GM19397 (cell line): ENCODE data around the gene POFUT2.

Experiments
- ATAC-seq: cut with Tn5 transposase; IDR thresholded peaks from one replicate; pipeline ENCODE4 v1.9.1; 2021; ENCODE audit warnings: mild to moderate bottlenecking, moderate library complexity; ENCODE audit not compliant: unreplicated experiment

POFUT2 gene

GRCh38 chr21:45299026-45299863, 11.6 kb upstream of the POFUT2 start:
- no peak for ATAC-seq

DNA sequence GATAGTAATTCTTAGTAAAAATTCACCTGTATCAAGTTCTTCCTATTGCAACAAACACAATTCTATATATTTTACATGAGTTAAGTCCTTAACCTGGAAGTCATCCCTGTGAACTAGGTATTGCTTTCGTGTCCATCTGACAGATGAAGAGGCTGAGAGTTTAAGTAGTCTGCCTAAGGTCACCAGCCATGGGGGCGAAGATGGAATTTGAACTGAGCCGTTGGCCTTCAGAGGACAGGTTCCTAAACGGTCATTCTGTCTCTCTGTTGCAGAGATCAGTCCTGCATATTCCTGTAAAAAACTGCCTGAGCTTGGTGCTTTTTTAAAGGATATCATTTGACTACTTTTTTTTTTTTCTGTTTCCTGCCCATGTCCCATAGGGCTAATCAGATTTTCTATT, 10.2 kb upstream of the POFUT2 start:
- ATAC-seq = no peak

GRCh38 chr21:45297329-45297728, 9.6 kb upstream of the POFUT2 start:
- no peak for ATAC-seq

DNA sequence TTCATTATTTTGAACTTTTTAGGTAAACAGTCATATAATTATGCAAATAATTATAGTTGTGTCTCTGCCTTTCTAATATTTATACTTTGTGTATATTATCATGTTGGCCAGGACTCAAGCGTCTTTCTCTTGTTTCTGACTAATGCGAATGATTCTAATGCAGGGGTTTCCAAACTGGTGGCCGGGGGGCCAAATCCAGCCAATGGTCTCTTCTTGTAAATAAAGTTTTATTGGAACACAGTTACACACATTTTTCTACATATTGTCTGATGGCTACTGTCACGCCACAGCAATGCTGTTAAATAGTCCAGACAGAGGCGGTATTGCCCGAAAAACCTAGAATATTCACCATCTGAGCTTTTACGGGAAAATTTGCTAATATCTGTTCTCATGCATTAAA, 8.9 kb upstream of the POFUT2 start:
- ATAC-seq = no peak

DNA sequence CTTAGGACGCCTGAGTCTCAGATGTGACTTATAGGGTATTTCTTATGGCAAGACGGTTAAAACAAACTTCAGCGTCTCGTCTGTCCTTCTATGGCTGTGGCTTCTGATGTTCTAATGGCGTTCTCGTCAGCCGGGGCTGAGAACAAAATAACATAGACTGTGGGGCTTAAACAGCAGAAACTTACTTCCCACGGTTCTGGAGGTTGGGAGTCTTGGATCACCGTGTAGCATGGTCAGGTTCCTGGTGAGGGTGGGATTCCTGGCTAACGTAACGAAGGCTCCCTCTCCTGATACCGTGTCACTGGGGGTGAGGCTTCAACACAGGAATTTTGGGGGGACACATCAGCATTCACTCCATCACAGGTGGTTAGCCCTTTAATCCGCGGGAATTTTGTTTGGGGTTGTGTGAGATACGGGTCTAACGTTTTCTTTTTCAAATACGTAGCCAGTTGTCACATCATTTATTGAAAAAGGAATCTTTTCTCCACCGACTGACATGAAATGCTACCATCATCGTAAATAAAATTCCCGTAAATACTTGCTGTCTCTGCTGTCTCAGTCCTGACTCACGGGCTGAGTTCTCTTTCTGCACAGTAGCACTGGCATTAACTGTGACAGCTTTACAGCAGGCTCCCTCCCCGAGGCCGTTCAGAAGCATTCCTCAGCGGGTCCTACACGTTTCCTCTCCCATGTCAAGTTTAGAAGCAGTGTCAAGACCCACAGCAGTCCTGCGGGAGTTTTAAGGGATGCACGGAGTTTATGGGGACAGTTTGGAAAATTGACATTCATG, 8.1 kb upstream of the POFUT2 start:
- no peak for ATAC-seq

DNA sequence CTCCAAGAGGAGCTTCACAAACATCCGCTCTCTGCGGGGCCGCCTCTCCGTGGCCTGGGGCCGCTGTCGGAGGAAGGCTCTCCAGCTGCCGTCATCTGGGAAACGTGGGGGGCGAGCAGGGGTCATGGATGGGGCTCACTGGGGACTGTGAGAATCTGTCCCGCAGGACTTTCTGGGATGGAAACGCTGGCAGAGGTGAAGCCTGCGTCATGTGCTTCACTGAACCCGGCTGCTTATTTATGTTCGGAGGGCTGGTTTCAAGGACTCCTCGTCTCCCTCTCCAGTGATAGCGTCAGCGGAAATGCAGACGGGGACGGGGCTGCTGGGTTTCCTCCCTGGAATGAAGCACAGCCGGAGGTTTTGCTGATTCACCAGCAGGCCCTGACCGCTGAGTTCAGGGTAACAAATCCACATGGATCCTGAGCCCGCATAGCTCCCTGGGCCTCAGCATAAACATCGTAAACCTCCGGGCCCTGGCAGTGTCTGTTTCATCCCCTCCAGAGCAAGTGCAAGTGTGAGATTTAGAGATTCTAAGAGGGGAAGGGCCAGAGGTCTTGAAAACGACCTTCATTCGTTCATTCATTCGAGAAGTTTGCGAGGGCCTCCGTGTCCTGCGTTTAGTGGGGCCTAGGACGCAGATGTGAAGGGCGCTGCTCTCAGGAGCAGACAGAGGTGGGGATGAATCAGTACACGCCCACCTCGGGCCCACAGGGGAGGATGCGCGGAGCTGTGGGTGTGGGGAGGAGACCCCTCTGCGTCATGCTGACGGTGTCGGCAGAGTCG, 7.0 kb upstream of the POFUT2 start:
- no peak for ATAC-seq

GRCh38 chr21:45293726-45294401, 6.2 kb upstream of the POFUT2 start:
- ATAC-seq = no peak

DNA sequence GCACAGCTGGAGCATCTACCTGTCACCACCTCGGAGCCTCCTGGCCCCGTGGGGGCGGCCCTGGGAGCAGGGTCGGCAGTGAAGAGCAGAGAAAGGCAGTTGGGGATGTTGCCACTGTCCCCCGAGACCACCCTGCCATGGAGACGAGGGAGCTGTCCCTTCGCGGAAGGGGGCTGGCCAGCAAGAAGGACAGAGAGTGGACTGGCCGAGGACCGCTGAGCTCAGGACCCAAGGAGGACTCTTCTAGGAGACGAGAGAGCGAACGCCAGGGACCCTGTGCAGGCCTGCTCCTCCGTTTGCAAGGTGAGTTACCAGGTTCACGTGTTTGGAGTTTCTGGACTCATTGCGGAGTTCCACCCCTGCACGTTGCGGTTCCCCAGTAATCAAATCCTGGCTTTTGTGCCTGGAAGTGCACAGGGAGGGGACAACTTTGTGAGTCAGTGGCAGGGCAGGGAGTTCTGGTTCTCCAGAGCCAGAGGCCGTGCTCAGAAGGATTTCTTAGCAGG, 5.6 kb upstream of the POFUT2 start:
- no peak for ATAC-seq

- ATAC-seq = no peak
Observed at GRCh38 chr21:45292399-45293219, 4.9 kb upstream of the POFUT2 start.

DNA sequence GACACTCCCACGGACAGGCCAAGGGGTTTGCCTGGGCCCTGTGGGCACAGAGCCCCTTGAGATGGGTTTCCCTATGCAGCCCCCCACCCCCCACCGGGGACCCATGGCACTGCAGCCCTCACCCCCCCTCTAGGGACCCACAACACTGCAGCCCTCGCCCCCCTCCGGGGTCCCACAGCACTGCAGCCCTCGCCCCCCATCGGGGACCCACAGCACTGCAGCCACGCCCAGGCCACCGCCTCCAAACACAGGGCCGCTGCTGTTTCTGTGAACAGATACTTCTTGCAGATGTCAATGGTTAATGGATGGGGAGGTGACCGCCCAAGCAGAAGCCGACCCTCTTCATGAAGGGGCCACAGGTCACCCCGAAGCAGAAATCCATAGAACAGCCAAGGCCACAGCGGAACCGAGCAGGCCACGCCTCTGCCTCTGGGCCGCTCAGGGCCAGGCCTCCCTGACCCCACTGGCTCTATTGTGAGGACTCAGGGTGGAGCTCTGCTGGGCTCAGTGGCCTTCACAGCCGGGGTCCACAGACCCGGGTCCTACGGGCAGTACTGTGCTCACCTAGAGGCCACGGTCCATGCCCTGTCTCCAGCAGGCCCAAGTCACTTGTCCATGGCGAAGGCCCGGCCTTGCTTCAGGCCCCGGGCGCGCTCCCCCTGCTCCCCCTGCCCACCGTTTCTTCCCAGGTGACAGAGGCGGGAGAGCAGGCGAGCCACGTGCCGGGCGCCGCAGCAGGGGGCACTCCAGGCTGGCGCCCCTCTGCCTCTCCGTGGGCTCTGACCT, 4.1 kb upstream of the POFUT2 start:
- ATAC-seq = no peak

DNA sequence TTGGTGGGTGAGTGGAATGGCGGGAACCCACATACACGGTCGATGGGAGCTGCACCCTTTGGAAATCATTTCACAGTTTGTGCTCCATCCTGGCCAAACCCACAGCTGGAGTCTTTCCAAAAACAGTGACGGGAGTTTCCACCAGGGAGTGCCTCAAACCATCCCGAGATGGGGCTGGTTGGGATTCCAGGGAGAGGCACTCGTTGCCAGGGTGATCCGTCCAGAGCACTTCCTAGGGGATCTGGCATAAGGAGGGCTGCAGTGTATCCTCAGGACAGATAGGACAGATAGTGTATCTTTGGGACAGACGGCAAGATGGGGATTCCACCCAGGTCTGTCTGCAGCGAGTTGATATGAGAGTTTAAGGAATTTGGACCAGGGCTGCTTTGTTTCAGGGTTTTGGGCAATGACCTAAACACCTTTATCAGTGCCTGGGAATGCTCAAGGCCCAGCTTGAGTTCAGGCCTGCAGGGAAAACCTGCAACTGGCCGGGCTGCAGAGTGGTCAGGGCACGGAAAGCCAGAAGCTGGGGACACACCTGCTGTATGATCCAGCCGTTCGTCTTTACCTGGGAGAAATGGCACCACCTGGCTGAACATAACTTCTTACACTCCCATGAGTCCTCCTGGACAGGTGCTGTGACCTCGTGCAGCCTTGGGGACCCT, 3.4 kb upstream of the POFUT2 start:
- no peak for ATAC-seq

DNA sequence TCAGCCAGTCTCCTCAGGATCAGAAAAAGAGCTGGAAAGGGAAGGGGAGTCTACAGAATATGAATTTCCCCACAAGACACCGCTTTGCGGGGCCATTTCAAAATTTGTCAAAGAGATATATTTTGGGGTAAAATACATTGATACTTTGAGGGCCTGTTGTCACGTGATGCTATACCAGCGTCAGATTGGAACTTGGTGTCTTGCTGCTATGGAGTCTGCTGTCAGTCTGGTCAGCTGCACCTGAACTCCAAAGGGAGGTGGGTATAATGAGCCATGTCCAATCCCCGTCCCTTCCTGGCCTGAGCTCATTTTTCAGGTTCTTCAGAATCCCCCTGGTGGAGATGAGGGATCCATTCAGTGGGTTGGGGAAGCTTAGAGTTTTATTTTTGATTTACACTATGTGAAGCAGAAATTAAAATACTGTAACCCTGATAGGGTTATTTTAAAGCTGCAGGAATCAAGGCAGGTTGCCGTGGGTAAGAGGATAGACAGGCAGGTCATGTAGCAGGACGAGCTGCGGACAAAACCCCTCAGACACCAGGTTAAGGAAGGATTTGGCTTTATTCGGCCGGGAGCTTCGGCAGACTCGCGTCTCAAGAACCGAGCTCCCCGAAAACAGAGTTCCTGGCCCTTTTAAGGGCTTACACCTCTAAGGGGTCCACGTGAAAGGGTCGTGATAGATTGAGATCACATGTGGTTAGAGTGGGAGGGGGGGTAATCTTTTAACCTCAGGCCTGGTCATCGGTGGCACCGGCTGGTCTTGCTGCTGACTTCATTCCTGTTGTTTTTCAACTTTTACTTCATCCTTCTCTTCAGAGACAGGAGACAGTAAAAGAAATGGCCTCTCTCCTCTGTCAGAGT, 2.2 kb upstream of the POFUT2 start:
- no peak for ATAC-seq

GRCh38 chr21:45289134-45289533, 1.4 kb upstream of the POFUT2 start:
- no peak for ATAC-seq

DNA sequence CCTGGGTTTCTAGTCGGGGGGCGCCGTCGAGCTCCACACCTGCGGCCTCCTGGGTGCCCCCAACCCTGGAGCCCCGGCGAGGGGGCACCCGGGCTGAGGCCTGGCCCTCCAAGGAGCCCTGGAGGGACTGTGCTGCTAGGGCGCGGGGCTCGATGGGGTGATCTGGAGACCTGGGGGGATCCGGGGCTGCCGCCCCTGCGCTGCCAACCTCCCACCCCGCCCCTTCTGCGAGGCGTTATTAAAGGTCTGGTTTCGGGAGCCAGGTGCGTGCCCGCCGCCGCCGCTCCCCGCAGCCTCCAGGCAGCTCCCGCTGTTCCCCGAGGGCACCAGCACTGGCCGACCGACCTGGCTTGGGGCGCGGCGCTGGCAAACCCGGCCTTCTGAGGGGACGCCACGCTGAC, 746 bp upstream of the POFUT2 start:
- no peak for ATAC-seq

- ATAC-seq = no peak
Observed at GRCh38 chr21:45286671-45287437, 841 bp downstream of the POFUT2 start.

DNA sequence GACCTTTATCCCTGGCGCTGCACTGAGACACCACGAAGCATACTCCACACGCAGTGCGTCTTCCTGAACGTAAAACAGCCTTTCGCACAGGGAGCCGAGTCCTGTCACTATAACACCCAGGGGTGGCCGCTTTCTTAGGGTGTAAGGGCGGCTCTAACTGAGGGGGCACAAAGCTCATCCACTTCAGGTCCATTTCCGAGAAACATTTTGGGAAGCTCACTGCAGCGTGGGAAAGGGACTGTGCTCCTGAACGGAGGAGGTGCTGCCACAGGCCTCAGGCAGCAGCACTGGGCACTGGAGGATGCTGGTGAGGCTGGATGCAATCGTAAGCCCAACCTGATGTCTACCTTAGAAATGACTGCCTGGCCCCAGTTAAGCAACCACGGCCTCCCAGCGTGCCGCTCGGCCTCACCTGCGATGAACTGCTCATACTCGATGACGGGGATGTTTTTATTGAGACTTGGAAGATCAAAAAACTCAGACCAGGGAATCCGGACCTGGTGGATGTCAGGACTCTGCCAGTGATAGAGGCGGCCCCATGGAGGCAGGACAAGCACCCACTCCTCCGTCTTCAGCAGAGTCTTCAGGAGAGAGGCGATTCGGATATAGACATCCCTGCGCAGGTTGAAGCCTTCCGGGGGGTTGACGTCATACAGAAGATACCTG, 2.3 kb downstream of the POFUT2 start:
- ATAC-seq = no peak

DNA sequence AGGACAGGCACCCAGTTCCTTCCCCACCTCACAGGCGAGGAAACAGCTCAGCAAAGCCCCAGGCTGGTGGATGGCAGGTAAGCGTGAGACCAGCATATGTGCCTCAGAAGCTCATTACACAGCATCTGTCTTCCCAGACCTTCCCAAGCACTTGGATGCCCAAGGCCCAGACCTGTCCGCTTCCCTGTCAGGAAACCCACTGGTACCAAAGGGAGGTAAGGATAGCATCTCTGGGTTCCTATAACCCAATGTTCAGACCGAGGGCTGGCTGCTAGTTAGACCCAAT, 3.3 kb downstream of the POFUT2 start:
- ATAC-seq = no peak
